Upper lobe of left lung (tissue), 6 donors: Measurements from ENCODE around the gene SLC66A3. TPM values are rescaled to one million over a fixed set of nuclear protein-coding genes. Genes with fewer than 3 reads are reported as not detected.
A peak's percentile ranks its signal among the peaks of the same experiment; 100 is the strongest.

ENCODE experiments used
- ATAC-seq, 2 donors: fragments of 200-7000 bp; cut with Tn5 transposase; one replicate each; pipeline ENCODE4 v1.9.1; 2022; ENCODE audit warnings: mild to moderate bottlenecking in 2 of 2, moderate library complexity in 2 of 2; ENCODE audit not compliant: low FRiP score in 2 of 2
- DNase-seq, 2 donors: peaks; one replicate each; pipeline ENCODE4 v3.0.0-alpha.2; 2019 to 2020
- H3K27ac ChIP-seq, 4 donors: fragments of 200-600 bp; sonication (generic); one replicate each; pipeline ENCODE4 v1.5.1; 2016 to 2019
- H3K27me3 ChIP-seq, 4 donors: fragments of 200-600 bp; sonication (generic); one replicate each; pipeline ENCODE4 v1.5.1; 2017 to 2019
- H3K36me3 ChIP-seq, 4 donors: fragments of 200-600 bp; sonication (generic); one replicate each; pipeline ENCODE4 v1.5.1; 2016 to 2019
- H3K4me1 ChIP-seq, 4 donors: fragments of 200-600 bp; sonication (generic); one replicate each; pipeline ENCODE4 v1.5.1; 2018 to 2019
- H3K4me3 ChIP-seq, 4 donors: fragments of 200-600 bp; sonication (generic); one replicate each; pipeline ENCODE4 v1.5.1; 2017 to 2019; ENCODE audit warnings: mild to moderate bottlenecking in 2 of 4, moderate library complexity in 1 of 4
- H3K9me3 ChIP-seq, 4 donors: fragments of 200-600 bp; sonication (generic); one replicate each; pipeline ENCODE4 v1.5.1; 2018 to 2019
- CTCF ChIP-seq, 6 experiments: fragments of 450-650 bp in 4 of 6; fragments of 200-600 bp in 2 of 6; sonication (generic) in 2 of 6; IDR thresholded peaks; one replicate each; pipeline ENCODE4 v1.5.1; 2016 to 2019; ENCODE audit warnings: antibody characterized with exemption in 6 of 6
- EP300 ChIP-seq, 4 donors: sonication (generic); formaldehyde crosslinking; IDR thresholded peaks; one replicate each; pipeline ENCODE4 v1.5.1; 2017; ENCODE audit warnings: antibody characterized with exemption in 4 of 4, control low read depth in 2 of 4
- POLR2A ChIP-seq, 4 donors: fragments of 450-650 bp; IDR thresholded peaks; one replicate each; pipeline ENCODE4 v1.5.1; 2016 to 2017; ENCODE audit warnings: antibody characterized with exemption in 4 of 4, mild to moderate bottlenecking in 2 of 4
- POLR2AphosphoS5 ChIP-seq, 2 donors: sonication (generic); formaldehyde crosslinking; IDR thresholded peaks; one replicate each; pipeline ENCODE4 v1.5.1; 2017; ENCODE audit warnings: antibody characterized with exemption in 2 of 2
- WGBS, 2 donors: methylation state at CpG; one replicate each; pipeline ENCODE4 v1.1.5; 2017 to 2018; 5-methylcytosine and 5-hydroxymethylcytosine counted together
- total RNA-seq, 6 donors: library from RNA; depleted of rRNA in 4 of 6; stranded (reverse); fragments of >200 nt in 4 of 6; gene quantifications; one replicate each; pipeline versions ENCODE4 v1.1.0 to v1.2.1, GENCODE V29; 2016 to 2021
- donor health status: DM: no; HTN: no; CAD: no; lungs with moderate emphysema.
- donor health status: DM: no; HTN: yes; CAD: no; lungs with severe emphysema.

Gene SLC66A3
- total RNA-seq, 6 donors from 2014 or later: 24.2 to 54.6 (median 43.4) TPM

- no peaks in the 10 kb centered on the region for H3K27me3 ChIP-seq
- H3K27ac ChIP-seq: no peak overlapping the region
- peak overlapping the region in 1 of 4 donors; percentile 25 for H3K4me3 ChIP-seq
- DNase-seq: no peak
- ATAC-seq: peak; percentile 16 to 30
- WGBS, 2 donors: 65 to 67% methylated on average over 13 of the region's 13 CpGs
- H3K36me3 ChIP-seq: no peaks in the 10 kb centered on the region
- TF ChIP-seq POLR2A (IDR thresholded peaks at IDR 0.05) (no peak), POLR2AphosphoS5 (IDR thresholded peaks at IDR 0.05) (no peak), EP300 (IDR thresholded peaks at IDR 0.05) (no peak), CTCF (IDR thresholded peaks at IDR 0.05) (no peak)
- no peaks in the 10 kb centered on the region for H3K9me3 ChIP-seq
- H3K4me1 ChIP-seq: no peaks in the 10 kb centered on the region
Measured at GRCh38 chr2:11169333-11169732, 14.1 kb downstream of the SLC66A3 start.

GRCh38 chr2:11174222-11174621 is 19.0 kb downstream of the SLC66A3 start:
- no peak overlapping the region for H3K4me3 ChIP-seq
- 98% methylated on average over 9 of the region's 9 CpGs for WGBS, 2 donors
- H3K9me3 ChIP-seq: no peaks in the 10 kb centered on the region
- H3K27ac ChIP-seq: no peak overlapping the region
- H3K36me3 ChIP-seq: peaks cover 0 to 4% (median 0%) of the 10 kb centered on the region in 4 donors
- TF ChIP-seq POLR2AphosphoS5 (IDR thresholded peaks at IDR 0.05): no peak
- TF ChIP-seq POLR2A (IDR thresholded peaks at IDR 0.05): no peak
- no peak for TF ChIP-seq CTCF (IDR thresholded peaks at IDR 0.05)
- no peak for TF ChIP-seq EP300 (IDR thresholded peaks at IDR 0.05)
- H3K27me3 ChIP-seq: no peaks in the 10 kb centered on the region
- DNase-seq (no peak), ATAC-seq (no peak)
- peaks cover 0 to 9% (median 2%) of the 10 kb centered on the region in 4 donors for H3K4me1 ChIP-seq

GRCh38 chr2:11175293-11175795 is 20.1 kb downstream of the SLC66A3 start:
- no peaks in the 10 kb centered on the region for H3K9me3 ChIP-seq
- H3K4me3 ChIP-seq: no peak overlapping the region
- no peak for TF ChIP-seq CTCF (IDR thresholded peaks at IDR 0.05)
- no peak for TF ChIP-seq POLR2A (IDR thresholded peaks at IDR 0.05)
- TF ChIP-seq EP300 (IDR thresholded peaks at IDR 0.05): no peak
- no peak for TF ChIP-seq POLR2AphosphoS5 (IDR thresholded peaks at IDR 0.05)
- 45 to 73% methylated on average over 6 of the region's 6 CpGs for WGBS, 2 donors
- DNase-seq: peak in 1 of 2 donors; percentile 39
- H3K27me3 ChIP-seq: no peaks in the 10 kb centered on the region
- peak in 1 of 2 donors; percentile 51 for ATAC-seq
- peaks cover 0 to 9% (median 2%) of the 10 kb centered on the region in 4 donors for H3K4me1 ChIP-seq
- peaks cover 0 to 15% (median 1%) of the 10 kb centered on the region in 4 donors for H3K36me3 ChIP-seq
- no peak overlapping the region for H3K27ac ChIP-seq

GRCh38 chr2:11177871-11178690 is 22.8 kb downstream of the SLC66A3 start:
- no peak overlapping the region for H3K27ac ChIP-seq
- no peak overlapping the region for H3K4me3 ChIP-seq
- H3K36me3 ChIP-seq: peaks cover 0 to 33% (median 6%) of the 10 kb centered on the region in 4 donors
- peaks cover 0 to 9% (median 2%) of the 10 kb centered on the region in 4 donors for H3K4me1 ChIP-seq
- DNase-seq (no peak), ATAC-seq (no peak)
- no peaks in the 10 kb centered on the region for H3K9me3 ChIP-seq
- TF ChIP-seq POLR2A (IDR thresholded peaks at IDR 0.05) (no peak), POLR2AphosphoS5 (IDR thresholded peaks at IDR 0.05) (no peak), CTCF (IDR thresholded peaks at IDR 0.05) (no peak), EP300 (IDR thresholded peaks at IDR 0.05) (no peak)
- H3K27me3 ChIP-seq: no peaks in the 10 kb centered on the region
- WGBS, 2 donors: 61 to 68% methylated on average over 5 of the region's 5 CpGs
